Measurements from ENCODE around the gene PRICKLE3. TPM values are rescaled to one million over a fixed set of nuclear protein-coding genes. Genes with fewer than 3 reads are reported as not detected.

Gene PRICKLE3
- total RNA-seq, 4 donors from 2014 or later, result 18.8 to 58.9 (median 33.4) TPM

GRCh38 chrX:49198540-49199314 lies 12.6 kb upstream of the PRICKLE3 start:
- DNase-seq (ENCODE audit: low spot score in 2 of 2), result no peak
- TF ChIP-seq CTCF (IDR thresholded peaks at IDR 0.05), result no peak
- no peak for TF ChIP-seq POLR2A (IDR thresholded peaks at IDR 0.05)
- intact Hi-C loops (cut with DNase I; ENCODE audit: low total_unique reads), result no loop called here
- H3K4me3 ChIP-seq (ENCODE audit: low read depth, poor library complexity, severe bottlenecking), result no peak overlapping the region
- WGBS, 2 donors, result 10 to 44% methylated on average over 11 to 12 of the region's 12 CpGs

DNA sequence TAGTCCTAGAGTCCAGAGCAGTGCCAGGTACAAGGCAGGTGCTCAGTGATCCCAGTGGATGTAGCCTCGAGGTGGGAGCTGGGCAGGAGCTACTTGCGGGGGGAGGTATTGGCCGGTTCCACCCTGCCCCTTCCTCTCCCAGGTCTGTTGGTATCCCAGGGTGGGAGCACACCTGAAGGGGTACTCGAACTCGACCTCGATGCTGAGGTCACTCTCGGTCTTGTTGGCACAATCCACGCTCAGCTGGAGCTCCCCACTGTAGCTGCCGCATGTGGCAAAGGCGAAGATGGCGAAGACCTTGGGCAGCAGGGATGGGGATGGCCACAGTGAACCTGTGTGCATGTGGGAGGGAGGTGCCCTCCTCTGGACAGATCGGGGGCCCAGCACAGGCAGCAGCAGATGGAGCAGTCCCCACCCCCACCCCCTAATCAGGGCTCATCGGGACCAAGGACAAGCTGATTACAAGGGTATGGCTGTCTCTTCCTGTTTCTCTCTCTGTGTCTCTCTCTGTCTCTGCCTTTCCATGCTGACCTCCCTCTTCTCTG lies 11.4 kb upstream of the PRICKLE3 start:
- WGBS, 2 donors, result 72 to 77% methylated on average over 11 to 13 of the region's 13 CpGs
- TF ChIP-seq CTCF (IDR thresholded peaks at IDR 0.05) (no peak), POLR2A (IDR thresholded peaks at IDR 0.05) (no peak)
- H3K4me3 ChIP-seq (ENCODE audit: low read depth, poor library complexity, severe bottlenecking), result no peak overlapping the region
- no peak for DNase-seq (ENCODE audit: low spot score in 2 of 2)
- intact Hi-C loops (cut with DNase I; ENCODE audit: low total_unique reads), result no loop called here

DNA sequence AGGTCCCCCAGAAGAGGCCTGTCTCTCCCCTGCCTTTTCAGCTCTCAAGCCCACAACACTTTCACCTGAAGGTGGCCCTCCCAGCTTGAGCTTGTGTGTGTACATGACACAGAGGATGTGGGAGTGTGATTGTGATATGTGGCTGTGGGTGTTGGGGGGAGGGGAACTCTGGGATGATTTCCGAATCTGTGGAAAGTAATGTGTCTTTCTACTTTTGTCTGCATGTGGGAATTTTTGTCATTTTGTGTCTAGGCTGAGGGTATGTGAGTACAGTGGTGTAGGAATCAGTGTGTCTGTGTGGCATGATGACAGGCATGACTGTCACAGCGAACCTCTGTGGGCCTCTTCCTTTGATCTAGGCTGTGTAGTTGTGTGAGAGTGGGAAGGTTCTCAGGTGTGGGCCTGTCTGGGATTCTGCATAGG lies 7.4 kb upstream of the PRICKLE3 start:
- no peak for TF ChIP-seq CTCF (IDR thresholded peaks at IDR 0.05)
- no peak for TF ChIP-seq POLR2A (IDR thresholded peaks at IDR 0.05)
- H3K4me3 ChIP-seq (ENCODE audit: low read depth, poor library complexity, severe bottlenecking), result no peak overlapping the region
- intact Hi-C loops (cut with DNase I; ENCODE audit: low total_unique reads), result no loop called here
- no peak for DNase-seq (ENCODE audit: low spot score in 2 of 2)
- 58 to 65% methylated on average over 2 of the region's 2 CpGs for WGBS, 2 donors

- intact Hi-C loops (cut with DNase I; ENCODE audit: low total_unique reads), result no loop called here
- no peak for DNase-seq (ENCODE audit: low spot score in 2 of 2)
- H3K4me3 ChIP-seq (ENCODE audit: low read depth, poor library complexity, severe bottlenecking), result no peak overlapping the region
- no peak for TF ChIP-seq CTCF (IDR thresholded peaks at IDR 0.05)
- TF ChIP-seq POLR2A (IDR thresholded peaks at IDR 0.05), result no peak
- 62 to 65% methylated on average over 6 to 10 of the region's 10 CpGs for WGBS, 2 donors
These were observed 6.7 kb upstream of the PRICKLE3 start for GRCh38 chrX:49192722-49193328.

DNA sequence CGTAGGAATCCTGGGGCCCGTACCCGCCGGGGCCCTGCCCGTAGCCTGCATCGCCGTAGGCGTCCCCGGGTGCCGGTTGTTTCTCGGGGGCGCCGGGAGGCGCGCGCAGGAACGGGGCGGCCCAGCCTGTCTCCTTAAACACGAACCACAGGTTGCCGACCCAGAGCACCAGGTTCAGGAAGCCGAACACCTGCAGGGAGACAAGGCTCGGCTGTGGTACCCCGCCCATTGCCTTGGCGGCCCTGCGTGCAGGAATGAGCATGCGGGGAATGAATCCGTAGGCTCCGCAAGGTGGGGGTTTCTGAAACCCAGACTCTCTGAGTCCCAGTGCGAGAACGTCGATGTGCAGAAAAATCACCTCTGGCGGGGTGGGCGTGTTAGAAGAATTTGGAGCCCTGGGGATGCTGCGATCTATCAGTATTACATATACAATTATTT lies 5.4 kb upstream of the PRICKLE3 start:
- 2 to 45% methylated on average over 15 to 34 of the region's 34 CpGs for WGBS, 2 donors
- intact Hi-C loops (cut with DNase I; ENCODE audit: low total_unique reads), result no loop called here
- DNase-seq (ENCODE audit: low spot score in 2 of 2), result no peak
- H3K4me3 ChIP-seq (ENCODE audit: low read depth, poor library complexity, severe bottlenecking), result peak overlapping the region; percentile 42
- TF ChIP-seq POLR2A (IDR thresholded peaks at IDR 0.05) (no peak), CTCF (IDR thresholded peaks at IDR 0.05) (no peak)
